ENCODE data around the gene GPC3. TPM values are rescaled to one million over a fixed set of nuclear protein-coding genes. Genes with fewer than 3 reads are reported as not detected.
A peak's percentile ranks its signal among the peaks of the same experiment; 100 is the strongest.

Gene GPC3
- total RNA-seq, 1 donor from 2014 or later: 0.26 TPM

DNA sequence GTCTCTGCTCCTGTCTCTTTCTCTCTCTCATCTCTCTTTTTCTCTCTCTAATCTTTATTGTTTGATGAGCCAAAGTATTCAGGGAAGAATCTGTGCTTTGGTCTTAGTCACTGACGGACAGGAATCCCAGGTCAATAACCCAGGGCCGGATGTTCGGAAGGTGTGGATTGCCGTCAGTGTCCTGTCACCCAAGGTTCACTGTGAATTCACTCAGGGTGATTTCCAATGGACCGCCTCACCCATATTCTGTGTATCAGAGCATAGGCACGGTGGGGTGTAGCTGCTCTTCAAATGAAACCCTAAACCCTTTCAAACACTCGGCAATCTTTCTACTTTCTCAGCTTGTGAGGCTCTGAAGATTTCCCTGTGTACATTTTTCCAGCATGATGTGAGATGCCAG lies 425.5 kb downstream of the GPC3 start:
- Histone ChIP-seq H3K36me3 (ENCODE audit: control insufficient read depth, insufficient read depth, low read length) (no peaks in the 10 kb centered on the region), H3K4me3 (ENCODE audit: low read depth, low read length) (no peak overlapping the region), H3K27me3 (ENCODE audit: control insufficient read depth, insufficient read depth, low read length) (no peaks in the 10 kb centered on the region)
- DNase-seq (ENCODE audit: low read depth): peak; percentile 44
- TF ChIP-seq, protein P1, sequence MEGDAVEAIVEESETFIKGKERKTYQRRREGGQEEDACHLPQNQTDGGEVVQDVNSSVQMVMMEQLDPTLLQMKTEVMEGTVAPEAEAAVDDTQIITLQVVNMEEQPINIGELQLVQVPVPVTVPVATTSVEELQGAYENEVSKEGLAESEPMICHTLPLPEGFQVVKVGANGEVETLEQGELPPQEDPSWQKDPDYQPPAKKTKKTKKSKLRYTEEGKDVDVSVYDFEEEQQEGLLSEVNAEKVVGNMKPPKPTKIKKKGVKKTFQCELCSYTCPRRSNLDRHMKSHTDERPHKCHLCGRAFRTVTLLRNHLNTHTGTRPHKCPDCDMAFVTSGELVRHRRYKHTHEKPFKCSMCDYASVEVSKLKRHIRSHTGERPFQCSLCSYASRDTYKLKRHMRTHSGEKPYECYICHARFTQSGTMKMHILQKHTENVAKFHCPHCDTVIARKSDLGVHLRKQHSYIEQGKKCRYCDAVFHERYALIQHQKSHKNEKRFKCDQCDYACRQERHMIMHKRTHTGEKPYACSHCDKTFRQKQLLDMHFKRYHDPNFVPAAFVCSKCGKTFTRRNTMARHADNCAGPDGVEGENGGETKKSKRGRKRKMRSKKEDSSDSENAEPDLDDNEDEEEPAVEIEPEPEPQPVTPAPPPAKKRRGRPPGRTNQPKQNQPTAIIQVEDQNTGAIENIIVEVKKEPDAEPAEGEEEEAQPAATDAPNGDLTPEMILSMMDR (IDR thresholded peaks at IDR 0.05; ENCODE audit: insufficient read depth, low read length, severe bottlenecking): no peak
- FAIRE-seq: no peak

DNA sequence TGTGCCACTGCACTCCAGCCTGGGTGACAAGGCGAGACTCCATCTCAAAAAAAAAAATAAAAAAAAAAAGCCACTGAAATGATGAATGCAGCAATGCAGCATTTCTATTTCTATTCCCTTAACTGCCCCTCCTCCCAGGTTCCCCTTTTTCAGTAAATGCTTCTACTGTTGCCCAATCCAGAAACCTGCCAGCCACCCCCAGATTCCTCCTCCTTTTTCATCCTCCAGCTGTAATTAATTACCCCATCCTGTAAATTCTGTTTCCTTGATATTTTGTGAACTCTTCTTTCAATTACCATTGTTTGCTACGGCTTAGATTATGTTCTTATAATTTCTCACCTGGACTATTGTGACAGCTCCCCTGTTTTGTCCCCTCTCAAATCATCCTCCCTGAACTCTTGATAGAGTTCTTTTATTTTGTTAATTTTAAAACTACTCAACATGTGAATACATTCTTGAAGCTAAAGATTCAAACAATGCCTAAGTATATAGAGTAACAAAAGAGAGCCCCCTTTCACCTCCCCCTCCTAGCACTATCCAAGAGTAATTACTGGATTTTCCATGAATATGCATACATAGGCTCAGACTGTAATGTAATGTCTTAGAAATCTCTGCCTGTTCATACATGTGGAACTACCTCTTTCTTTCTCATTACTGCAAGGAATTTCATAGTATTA lies 429.5 kb downstream of the GPC3 start:
- Histone ChIP-seq H3K4me3 (ENCODE audit: low read depth, low read length) (no peak overlapping the region), H3K36me3 (ENCODE audit: control insufficient read depth, insufficient read depth, low read length) (no peaks in the 10 kb centered on the region), H3K27me3 (ENCODE audit: control insufficient read depth, insufficient read depth, low read length) (no peaks in the 10 kb centered on the region)
- DNase-seq (ENCODE audit: low read depth) (no peak), FAIRE-seq (no peak)
- TF ChIP-seq, protein P1 (IDR thresholded peaks at IDR 0.05; ENCODE audit: insufficient read depth, low read length, severe bottlenecking): no peak

DNA sequence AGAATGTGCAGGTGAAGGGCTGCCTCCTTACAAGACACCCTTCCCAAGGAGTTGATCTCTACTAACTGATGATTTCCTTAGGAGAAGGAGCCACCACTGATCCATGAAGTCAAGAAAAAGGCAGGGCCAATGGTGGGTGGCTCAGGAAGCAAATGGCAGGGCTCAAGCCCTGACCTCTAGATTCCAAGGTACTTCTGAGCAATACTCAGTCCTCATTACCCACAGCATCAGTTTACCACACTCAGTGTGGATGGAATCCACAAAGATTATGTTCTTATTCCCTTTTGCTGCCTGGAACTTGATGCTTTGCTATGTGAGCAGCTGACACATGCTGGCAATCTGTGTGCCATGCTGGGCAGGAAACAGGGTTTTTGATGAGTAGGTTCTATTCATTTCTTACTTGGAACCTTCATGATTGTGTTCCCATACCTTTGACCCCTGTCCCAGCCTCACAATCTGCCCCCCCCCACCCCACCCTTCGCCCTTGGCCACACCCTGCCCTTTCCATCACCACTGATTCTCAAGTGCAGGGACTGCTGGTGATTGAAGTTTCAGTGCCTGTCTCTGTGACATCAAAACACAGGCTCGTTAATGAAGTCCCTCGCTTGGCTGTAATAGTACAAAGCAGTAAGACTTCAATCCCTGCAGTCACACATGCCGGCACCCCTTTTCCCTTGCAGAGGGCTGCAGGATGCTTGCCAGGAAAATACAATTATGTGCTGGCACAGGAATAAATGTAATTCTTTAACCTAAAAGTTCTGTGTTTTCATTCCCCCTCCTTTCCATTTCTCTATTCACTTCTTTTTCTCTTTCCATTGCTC lies 434.5 kb downstream of the GPC3 start:
- Histone ChIP-seq H3K36me3 (ENCODE audit: control insufficient read depth, insufficient read depth, low read length) (no peaks in the 10 kb centered on the region), H3K4me3 (ENCODE audit: low read depth, low read length) (no peak overlapping the region), H3K27me3 (ENCODE audit: control insufficient read depth, insufficient read depth, low read length) (no peaks in the 10 kb centered on the region)
- no peak for DNase-seq (ENCODE audit: low read depth)
- TF ChIP-seq, protein P1 (IDR thresholded peaks at IDR 0.05; ENCODE audit: insufficient read depth, low read length, severe bottlenecking): no peak
- no peak for FAIRE-seq

DNA sequence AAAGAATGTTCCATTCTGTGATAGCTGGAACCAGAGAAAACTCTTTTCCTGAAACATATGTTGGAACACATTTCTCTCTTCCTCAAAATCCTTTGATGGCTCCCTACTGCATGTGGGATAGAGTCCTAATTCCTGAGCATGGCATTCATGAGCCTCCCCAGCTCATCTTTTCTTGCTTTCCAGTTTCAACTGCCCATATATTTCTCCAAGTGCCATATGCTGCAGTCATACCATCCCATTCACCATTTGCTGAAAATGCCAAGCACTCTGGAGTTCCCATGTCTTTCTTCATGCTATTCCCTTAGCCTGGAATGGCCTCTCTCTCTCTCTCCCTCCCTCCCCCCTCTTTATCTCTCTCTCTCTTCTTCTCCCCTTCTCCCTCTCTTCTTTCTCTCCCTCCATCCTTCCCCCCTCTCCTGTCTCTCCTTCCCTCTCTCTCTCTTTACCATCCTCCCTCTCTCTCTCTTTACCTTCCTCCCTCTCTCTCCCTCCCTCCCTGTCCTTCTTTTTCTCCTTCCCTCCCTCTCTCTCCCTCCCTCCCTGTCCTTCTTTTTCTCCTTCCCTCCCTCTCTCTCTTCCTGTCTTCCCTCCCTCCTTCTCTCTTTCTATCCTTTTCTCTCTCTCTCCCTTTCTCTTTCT lies 436.0 kb downstream of the GPC3 start:
- FAIRE-seq (no peak), DNase-seq (ENCODE audit: low read depth) (no peak)
- Histone ChIP-seq H3K27me3 (ENCODE audit: control insufficient read depth, insufficient read depth, low read length) (no peaks in the 10 kb centered on the region), H3K36me3 (ENCODE audit: control insufficient read depth, insufficient read depth, low read length) (no peaks in the 10 kb centered on the region), H3K4me3 (ENCODE audit: low read depth, low read length) (no peak overlapping the region)
- TF ChIP-seq, protein P1 (IDR thresholded peaks at IDR 0.05; ENCODE audit: insufficient read depth, low read length, severe bottlenecking): no peak

DNA sequence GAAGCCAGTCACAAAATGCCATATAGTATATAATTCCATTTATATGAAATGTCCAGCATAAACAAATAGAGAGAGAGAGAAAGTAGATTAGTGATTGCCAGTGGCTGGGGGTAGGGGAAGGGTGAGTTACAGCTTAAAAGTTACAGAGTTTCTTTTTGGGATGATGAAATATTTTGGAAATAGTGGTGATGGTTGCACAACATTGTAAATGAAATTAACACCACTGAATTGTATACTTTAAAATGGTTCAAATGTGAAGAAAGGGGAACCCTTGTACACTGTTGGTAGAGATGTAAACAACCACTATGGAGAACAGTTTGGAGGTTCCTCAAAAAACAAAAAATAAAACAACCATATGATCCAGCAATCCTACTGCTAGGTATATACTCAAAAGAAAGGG lies 439.0 kb downstream of the GPC3 start:
- DNase-seq (ENCODE audit: low read depth) (no peak), FAIRE-seq (no peak)
- no peak overlapping the region for H3K4me3 ChIP-seq (ENCODE audit: low read depth, low read length)
- no peaks in the 10 kb centered on the region for H3K36me3 ChIP-seq (ENCODE audit: control insufficient read depth, insufficient read depth, low read length)
- no peaks in the 10 kb centered on the region for H3K27me3 ChIP-seq (ENCODE audit: control insufficient read depth, insufficient read depth, low read length)
- TF ChIP-seq, protein P1 (IDR thresholded peaks at IDR 0.05; ENCODE audit: insufficient read depth, low read length, severe bottlenecking): no peak

Data from bronchial epithelial cell (primary cell).